ENCODE measurements around the gene AMZ1.
"Not testable (repeated sequence)": the region's sequence is repeated elsewhere in the genome, so short reads cannot be mapped to it uniquely, and the experiment has no call there.

The AMZ1 gene

GRCh38 chr7:2673214-2673613, 14.8 kb upstream of the AMZ1 start:
- not testable (repeated sequence) for H3K27me3 ChIP-seq (ENCODE audit: insufficient read depth, low read length); H3K9ac ChIP-seq (ENCODE audit: low read depth, low read length); H3K4me1 ChIP-seq (ENCODE audit: insufficient read depth, low read length); H3K4me3 ChIP-seq (ENCODE audit: low read length); H3K9me3 ChIP-seq (ENCODE audit: insufficient read depth, low read depth, low read length); H3K36me3 ChIP-seq (ENCODE audit: insufficient read depth, low read length); H3K27ac ChIP-seq (ENCODE audit: low read depth, low read length)
- 88% methylated on average over 1 of the region's 6 CpGs for WGBS

GRCh38 chr7:2673934-2674333, 14.1 kb upstream of the AMZ1 start:
- Histone ChIP-seq H3K36me3 (ENCODE audit: insufficient read depth, low read length) (no peaks in the 10 kb centered on the region), H3K27me3 (ENCODE audit: insufficient read depth, low read length) (no peaks in the 10 kb centered on the region), H3K4me1 (ENCODE audit: insufficient read depth, low read length) (no peaks in the 10 kb centered on the region), H3K4me3 (ENCODE audit: low read length) (no peak overlapping the region), H3K9me3 (ENCODE audit: insufficient read depth, low read depth, low read length) (no peaks in the 10 kb centered on the region), H3K27ac (ENCODE audit: low read depth, low read length) (no peak overlapping the region), H3K9ac (ENCODE audit: low read depth, low read length) (no peak overlapping the region)

- WGBS, result 69% methylated on average over 8 of the region's 9 CpGs
- no peaks in the 10 kb centered on the region for H3K9me3 ChIP-seq (ENCODE audit: insufficient read depth, low read depth, low read length)
- no peak overlapping the region for H3K4me3 ChIP-seq (ENCODE audit: low read length)
- no peak overlapping the region for H3K9ac ChIP-seq (ENCODE audit: low read depth, low read length)
- no peak overlapping the region for H3K27ac ChIP-seq (ENCODE audit: low read depth, low read length)
- H3K4me1 ChIP-seq (ENCODE audit: insufficient read depth, low read length), result no peaks in the 10 kb centered on the region
- H3K36me3 ChIP-seq (ENCODE audit: insufficient read depth, low read length), result no peaks in the 10 kb centered on the region
- no peaks in the 10 kb centered on the region for H3K27me3 ChIP-seq (ENCODE audit: insufficient read depth, low read length)
These were observed 12.7 kb upstream of the AMZ1 start for GRCh38 chr7:2675256-2675764.

GRCh38 chr7:2676576-2676975, 11.4 kb upstream of the AMZ1 start:
- not testable (repeated sequence) for H3K27me3 ChIP-seq (ENCODE audit: insufficient read depth, low read length); H3K36me3 ChIP-seq (ENCODE audit: insufficient read depth, low read length); H3K27ac ChIP-seq (ENCODE audit: low read depth, low read length); H3K9me3 ChIP-seq (ENCODE audit: insufficient read depth, low read depth, low read length); H3K9ac ChIP-seq (ENCODE audit: low read depth, low read length); H3K4me1 ChIP-seq (ENCODE audit: insufficient read depth, low read length); H3K4me3 ChIP-seq (ENCODE audit: low read length)
- 92% methylated on average over 7 of the region's 8 CpGs for WGBS

GRCh38 chr7:2678454-2678853, 9.5 kb upstream of the AMZ1 start:
- H3K9ac ChIP-seq (ENCODE audit: low read depth, low read length); H3K27me3 ChIP-seq (ENCODE audit: insufficient read depth, low read length); H3K4me1 ChIP-seq (ENCODE audit: insufficient read depth, low read length); H3K4me3 ChIP-seq (ENCODE audit: low read length); H3K27ac ChIP-seq (ENCODE audit: low read depth, low read length); H3K9me3 ChIP-seq (ENCODE audit: insufficient read depth, low read depth, low read length); H3K36me3 ChIP-seq (ENCODE audit: insufficient read depth, low read length): not testable (repeated sequence)
- WGBS, result 90% methylated on average over 10 of the region's 15 CpGs

- H3K9me3 ChIP-seq (ENCODE audit: insufficient read depth, low read depth, low read length); H3K27ac ChIP-seq (ENCODE audit: low read depth, low read length); H3K4me1 ChIP-seq (ENCODE audit: insufficient read depth, low read length); H3K4me3 ChIP-seq (ENCODE audit: low read length); H3K9ac ChIP-seq (ENCODE audit: low read depth, low read length); H3K27me3 ChIP-seq (ENCODE audit: insufficient read depth, low read length); H3K36me3 ChIP-seq (ENCODE audit: insufficient read depth, low read length): not testable (repeated sequence)
- 93% methylated on average over 61 of the region's 64 CpGs for whole genome bisulfite sequencing
These were observed 8.6 kb upstream of the AMZ1 start for GRCh38 chr7:2679135-2680127.

- Histone ChIP-seq H3K9me3 (ENCODE audit: insufficient read depth, low read depth, low read length) (no peaks in the 10 kb centered on the region), H3K27me3 (ENCODE audit: insufficient read depth, low read length) (no peaks in the 10 kb centered on the region), H3K9ac (ENCODE audit: low read depth, low read length) (no peak overlapping the region), H3K4me3 (ENCODE audit: low read length) (no peak overlapping the region), H3K4me1 (ENCODE audit: insufficient read depth, low read length) (no peaks in the 10 kb centered on the region), H3K27ac (ENCODE audit: low read depth, low read length) (no peak overlapping the region), H3K36me3 (ENCODE audit: insufficient read depth, low read length) (no peaks in the 10 kb centered on the region)
- WGBS, result 93% methylated on average over 13 of the region's 13 CpGs
These were observed 7.7 kb upstream of the AMZ1 start for GRCh38 chr7:2680256-2680655.

GRCh38 chr7:2680792-2681490, 7.1 kb upstream of the AMZ1 start:
- no peaks in the 10 kb centered on the region for H3K9me3 ChIP-seq (ENCODE audit: insufficient read depth, low read depth, low read length)
- H3K9ac ChIP-seq (ENCODE audit: low read depth, low read length), result no peak overlapping the region
- H3K4me1 ChIP-seq (ENCODE audit: insufficient read depth, low read length), result no peaks in the 10 kb centered on the region
- WGBS, result 55% methylated on average over 26 of the region's 27 CpGs
- no peak overlapping the region for H3K27ac ChIP-seq (ENCODE audit: low read depth, low read length)
- no peaks in the 10 kb centered on the region for H3K36me3 ChIP-seq (ENCODE audit: insufficient read depth, low read length)
- H3K4me3 ChIP-seq (ENCODE audit: low read length), result no peak overlapping the region
- peaks cover 3% of the 10 kb centered on the region; the same call in 1 of the 2 replicates for H3K27me3 ChIP-seq (ENCODE audit: insufficient read depth, low read length)

- Histone ChIP-seq H3K9ac (ENCODE audit: low read depth, low read length) (no peak overlapping the region), H3K4me1 (ENCODE audit: insufficient read depth, low read length) (no peaks in the 10 kb centered on the region), H3K4me3 (ENCODE audit: low read length) (no peak overlapping the region), H3K9me3 (ENCODE audit: insufficient read depth, low read depth, low read length) (no peaks in the 10 kb centered on the region), H3K36me3 (ENCODE audit: insufficient read depth, low read length) (no peaks in the 10 kb centered on the region), H3K27ac (ENCODE audit: low read depth, low read length) (no peak overlapping the region), H3K27me3 (ENCODE audit: insufficient read depth, low read length) (peaks cover 13% of the 10 kb centered on the region)
- WGBS, result 89% methylated on average over 27 of the region's 27 CpGs
These were observed 5.8 kb upstream of the AMZ1 start for GRCh38 chr7:2681929-2682799.

GRCh38 chr7:2684501-2684900, 3.5 kb upstream of the AMZ1 start:
- WGBS, result 94% methylated on average over 11 of the region's 11 CpGs
- Histone ChIP-seq H3K27me3 (ENCODE audit: insufficient read depth, low read length) (peaks cover 36% of the 10 kb centered on the region), H3K27ac (ENCODE audit: low read depth, low read length) (no peak overlapping the region)

GRCh38 chr7:2686101-2686500, 1.9 kb upstream of the AMZ1 start:
- no peaks in the 10 kb centered on the region for H3K9me3 ChIP-seq (ENCODE audit: insufficient read depth, low read depth, low read length)
- peaks cover 47% of the 10 kb centered on the region for H3K27me3 ChIP-seq (ENCODE audit: insufficient read depth, low read length)

More at GRCh38 chr7:2684501-2684900, 3.5 kb upstream of the AMZ1 start:
- Histone ChIP-seq H3K9me3 (ENCODE audit: insufficient read depth, low read depth, low read length) (no peaks in the 10 kb centered on the region), H3K4me1 (ENCODE audit: insufficient read depth, low read length) (peaks cover 7% of the 10 kb centered on the region), H3K36me3 (ENCODE audit: insufficient read depth, low read length) (no peaks in the 10 kb centered on the region), H3K4me3 (ENCODE audit: low read length) (no peak overlapping the region), H3K9ac (ENCODE audit: low read depth, low read length) (no peak overlapping the region)

More at GRCh38 chr7:2686101-2686500, 1.9 kb upstream of the AMZ1 start:
- no peak overlapping the region for H3K9ac ChIP-seq (ENCODE audit: low read depth, low read length)
- WGBS, result 94% methylated on average over 13 of the region's 14 CpGs
- no peak overlapping the region for H3K27ac ChIP-seq (ENCODE audit: low read depth, low read length)
- H3K36me3 ChIP-seq (ENCODE audit: insufficient read depth, low read length), result no peaks in the 10 kb centered on the region
- peaks cover 7% of the 10 kb centered on the region for H3K4me1 ChIP-seq (ENCODE audit: insufficient read depth, low read length)
- H3K4me3 ChIP-seq (ENCODE audit: low read length), result no peak overlapping the region

Measured in HUES64 (cell line).